SK-N-SH (cell line): ENCODE data around the gene CCDC89. TPM values are rescaled to one million over a fixed set of nuclear protein-coding genes. Genes with fewer than 3 reads are reported as not detected.
"Not testable (repeated sequence)": the region's sequence is repeated elsewhere in the genome, so short reads cannot be mapped to it uniquely, and the experiment has no call there.

Experiments
- CTCF ChIA-PET: fragments of 300-600, 350-600 bp; formaldehyde crosslinking; extraction: SDS; loops from one replicate; lab custom pipeline; 2021; lab: Yijun Ruan, JAX
- POLR2A ChIA-PET: fragments of 350-600 bp; sonication (Branson Sonifier 250); formaldehyde crosslinking; extraction: SDS; loops from one replicate; lab custom pipeline; 2020; ENCODE audit warnings: antibody characterized with exemption, inconsistent platforms; lab: Yijun Ruan, JAX
- DNase-seq: peaks from one replicate; pipeline ENCODE4 v3.0.0; 2012
- H2AFZ ChIP-seq: fragments of 200-600 bp; sonication (generic); 2 replicates; pipeline ENCODE4 v1.8.1; 2016; ENCODE audit warnings: antibody characterized with exemption, mild to moderate bottlenecking, low read depth
- H3F3A ChIP-seq: fragments of 200-600 bp; sonication (generic); replicated peaks from 2 replicates; pipeline ENCODE3; 2016; ENCODE audit warnings: antibody characterized with exemption, mild to moderate bottlenecking; ENCODE audit not compliant: insufficient read depth
- H3K27ac ChIP-seq, 2 experiments: fragments of 200-500 bp in 1 of 2; fragments of 200-600 bp in 1 of 2; sonication (Bioruptor generic) in 1 of 2; sonication (generic), shearing (Covaris generic) in 1 of 2; 2 replicates each; pipeline versions ENCODE4 v1.5.1 to v1.6.1; 2014 to 2016; ENCODE audit warnings: low read depth in 2 of 2, inconsistent platforms in 1 of 2, low read length in 1 of 2, mild to moderate bottlenecking in 1 of 2, mixed read lengths in 1 of 2
- H3K27me3 ChIP-seq: fragments of 200-600 bp; sonication (generic), shearing (Covaris generic); 2 replicates; pipeline ENCODE4 v1.6.1; 2016; ENCODE audit warnings: mixed run types; ENCODE audit not compliant: insufficient read depth
- H3K36me3 ChIP-seq, 2 experiments: fragments of 200-500 bp in 1 of 2; fragments of 200-600 bp in 1 of 2; sonication (Bioruptor generic) in 1 of 2; sonication (generic) in 1 of 2; replicated peaks in 1 of 2; 2 replicates each; pipeline versions ENCODE3 to v1.5.1; 2014 to 2016; ENCODE audit warnings: low read length in 1 of 2, mild to moderate bottlenecking in 1 of 2; ENCODE audit not compliant: insufficient read depth in 2 of 2, control insufficient read depth in 1 of 2
- H3K4me1 ChIP-seq, 2 experiments: fragments of 200-500 bp in 1 of 2; fragments of 200-600 bp in 1 of 2; sonication (Bioruptor generic) in 1 of 2; sonication (generic), shearing (Covaris generic) in 1 of 2; 2 replicates each; pipeline versions ENCODE4 v1.5.1 to v1.6.1; 2014 to 2016; ENCODE audit warnings: low read depth in 1 of 2, low read length in 1 of 2, mixed run types in 1 of 2; ENCODE audit not compliant: insufficient read depth in 2 of 2, control insufficient read depth in 1 of 2
- H3K4me2 ChIP-seq: fragments of 200-600 bp; sonication (generic), shearing (Covaris generic); 2 replicates; pipeline ENCODE4 v1.6.1; 2017; ENCODE audit warnings: mixed run types
- H3K4me3 ChIP-seq, 2 experiments: fragments of 200-500 bp in 1 of 2; fragments of 200-600 bp in 1 of 2; sonication (Bioruptor generic) in 1 of 2; sonication (generic), shearing (Covaris generic) in 1 of 2; 2 replicates each; pipeline versions ENCODE4 v1.5.1 to v1.8.1; 2014 to 2016; ENCODE audit warnings: low read depth in 2 of 2, inconsistent platforms in 1 of 2, low read length in 1 of 2, mild to moderate bottlenecking in 1 of 2, mixed read lengths in 1 of 2, moderate library complexity in 1 of 2
- H3K79me2 ChIP-seq: fragments of 200-600 bp; sonication (generic); 2 replicates; pipeline ENCODE4 v1.8.1; 2017; ENCODE audit warnings: mild to moderate bottlenecking; ENCODE audit not compliant: insufficient read depth
- H3K9ac ChIP-seq: fragments of 200-600 bp; sonication (generic); 2 replicates; pipeline ENCODE4 v1.6.1; 2017; ENCODE audit warnings: mixed run types
- H3K9me2 ChIP-seq: fragments of 200-600 bp; sonication (generic); 2 replicates; pipeline ENCODE4 v1.6.1; 2017; ENCODE audit warnings: mixed run types
- H3K9me3 ChIP-seq: fragments of 200-600 bp; sonication (generic); 2 replicates; pipeline ENCODE4 v1.6.1; 2017; ENCODE audit warnings: mixed run types, mild to moderate bottlenecking, moderate library complexity
- H4K20me1 ChIP-seq: fragments of 200-600 bp; sonication (generic); 2 replicates; pipeline ENCODE4 v1.6.1; 2017; ENCODE audit warnings: mild to moderate bottlenecking, mixed run types; ENCODE audit not compliant: insufficient read depth
- CHD2 ChIP-seq: fragments of 150-350 bp; IDR thresholded peaks from 2 replicates; pipeline ENCODE4 v1.6.1; 2018; ENCODE audit warnings: low read length; ENCODE audit not compliant: partially characterized antibody
- ELF1 ChIP-seq: IDR thresholded peaks from 2 replicates; pipeline ENCODE4 v1.4.0; 2012
- MEF2A ChIP-seq: IDR thresholded peaks from 2 replicates; pipeline ENCODE4 v1.4.0; 2012; ENCODE audit warnings: low read depth, borderline replicate concordance
- NFIC ChIP-seq: IDR thresholded peaks from 2 replicates; pipeline ENCODE4 v1.4.0; 2012; ENCODE audit warnings: borderline replicate concordance
- POLR2AphosphoS5 ChIP-seq: IDR thresholded peaks from 2 replicates; pipeline ENCODE4 v1.6.1; 2012; ENCODE audit warnings: low read depth, low read length
- SIN3A ChIP-seq: IDR thresholded peaks from 2 replicates; pipeline ENCODE4 v1.6.1; 2012; ENCODE audit warnings: low read depth, mild to moderate bottlenecking, low read length, moderate library complexity, borderline replicate concordance
- TAF1 ChIP-seq: IDR thresholded peaks from 2 replicates; pipeline ENCODE4 v1.6.1; 2012; ENCODE audit warnings: low read depth, mild to moderate bottlenecking, low read length, moderate library complexity, borderline replicate concordance
- WGBS: methylation state at CpG from one replicate; pipeline ENCODE4 v1.1.6; 2017; ENCODE audit warnings: low lambda C conversion rate; 5-methylcytosine and 5-hydroxymethylcytosine counted together
- polyA plus RNA-seq, 3 experiments: library from polyadenylated mRNA; depleted of rRNA; stranded (reverse); fragments of >200 nt; gene quantifications; 2 replicates each; pipeline ENCODE4 v1.2.3, GENCODE V29; 2012
- TF ChIP-seq, protein P1 (sequence below): fragments of 150-350 bp; IDR thresholded peaks from 2 replicates; pipeline ENCODE4 v1.6.1; 2017; ENCODE audit warnings: antibody characterized with exemption, low read length, low read depth, borderline replicate concordance
- TF ChIP-seq, protein P2 (sequence below): fragments of 200-600 bp; sonication (generic); IDR thresholded peaks from 2 replicates; pipeline ENCODE4 v1.6.1; 2017; ENCODE audit warnings: antibody characterized with exemption, mild to moderate bottlenecking, moderate library complexity
- TF ChIP-seq, protein P3 (sequence below): IDR thresholded peaks from 2 replicates; pipeline ENCODE4 v1.4.0; 2012; ENCODE audit warnings: low read depth
- TF ChIP-seq, protein P4 (sequence below): IDR thresholded peaks from 2 replicates; pipeline ENCODE4 v1.4.0; 2012; ENCODE audit warnings: low read depth, borderline replicate concordance

Gene CCDC89
- polyA plus RNA-seq, 1 of the 3 experiments (the other 2 are of a cell fraction) = 3.9 TPM

DNA sequence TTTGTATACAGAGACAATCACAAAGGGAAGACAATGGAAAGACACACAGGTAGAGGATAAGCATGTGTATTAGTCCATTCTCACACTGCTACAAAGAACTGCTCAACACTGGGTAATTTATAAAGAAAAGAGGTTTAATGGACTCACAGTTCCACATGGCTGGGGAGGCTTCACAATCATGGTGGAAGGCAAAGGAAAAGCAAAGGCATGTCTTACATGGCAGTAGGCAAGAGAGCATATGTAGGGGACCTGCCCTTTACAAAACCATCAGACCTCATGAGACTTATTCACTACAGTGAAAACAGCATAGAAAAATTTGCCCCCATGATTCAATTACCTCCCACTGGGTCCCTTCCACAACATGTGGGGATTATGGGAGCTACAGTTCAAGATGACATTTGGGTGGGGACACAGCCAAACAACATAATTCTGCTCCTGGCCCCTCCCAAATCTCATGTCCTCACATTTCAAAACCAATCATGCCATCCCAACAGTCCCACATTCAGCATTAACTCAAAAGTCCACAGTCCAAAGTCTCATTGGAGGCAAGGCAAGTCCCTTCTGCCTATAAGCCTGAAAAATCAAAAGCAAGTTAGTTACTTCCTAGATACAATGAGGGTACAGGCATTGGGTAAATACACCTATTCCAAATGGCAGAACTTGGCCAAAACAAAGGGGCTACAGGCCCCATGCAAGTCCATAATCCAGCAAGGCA is 14.9 kb downstream of the CCDC89 start:
- H3K4me3 ChIP-seq, POLR2A ChIA-PET, H3K27ac ChIP-seq, H3K27me3 ChIP-seq, H3K9me3 ChIP-seq, H3K4me2 ChIP-seq, H3K79me2 ChIP-seq, H2AFZ ChIP-seq, H3K4me1 ChIP-seq, H3K9ac ChIP-seq, H3K36me3 ChIP-seq, DNase-seq, H3K9me2 ChIP-seq, H3F3A ChIP-seq, H4K20me1 ChIP-seq: not testable (repeated sequence)
- CTCF ChIA-PET = interaction anchor here (1.2 kb wide), 1 partner anchor 22 kb away, joined by 3 read pairs; no protein-coding TSS in a partner anchor

DNA sequence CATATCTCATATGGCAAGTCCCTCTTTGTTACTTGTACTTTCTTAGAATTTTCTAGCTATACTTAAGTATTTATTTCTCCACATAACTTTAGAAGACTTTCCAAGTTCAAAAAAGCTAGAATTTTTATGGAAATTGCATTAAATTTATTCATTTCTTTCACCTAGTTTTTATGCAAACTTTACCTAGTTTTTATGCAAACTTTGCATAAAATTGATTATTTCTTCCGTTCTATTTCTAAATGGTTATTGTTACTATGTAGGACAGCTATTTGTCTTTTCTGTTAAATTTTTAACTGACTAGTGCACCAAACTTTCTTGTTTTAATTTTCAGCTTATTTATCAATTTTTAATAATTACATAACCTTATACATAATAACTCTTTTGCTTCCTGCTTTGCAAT is 17.8 kb downstream of the CCDC89 start:
- Histone ChIP-seq H3K9ac (no peak overlapping the region), H3K9me2 (0 out of 2 replicates have a peak, but pooled peaks cover 3% of the 10 kb centered on the region), H3K36me3 (peaks cover 4 to 5% of the 10 kb centered on the region in 2 experiments), H3K79me2 (peaks cover 15% of the 10 kb centered on the region), H3K9me3 (no peaks in the 10 kb centered on the region), H3K4me2 (no peak overlapping the region), H4K20me1 (peaks cover 12% of the 10 kb centered on the region), H3F3A (no peaks in the 10 kb centered on the region), H3K4me1 (peaks cover 0 to 2% of the 10 kb centered on the region in 2 experiments; a peak in 2 of 4 replicates), H3K4me3 (no peak overlapping the region), H3K27me3 (no peaks in the 10 kb centered on the region), H3K27ac (no peak overlapping the region), H2AFZ (no peak overlapping the region)
- WGBS = 94% methylated on average over 1 of the region's 1 CpG
- TF ChIP-seq SIN3A (no peak), POLR2AphosphoS5 (no peak), ELF1 (no peak), MEF2A (no peak)
- ChIA-PET CTCF (no interaction called here), POLR2A (no interaction called here)
- DNase-seq = no peak

DNA sequence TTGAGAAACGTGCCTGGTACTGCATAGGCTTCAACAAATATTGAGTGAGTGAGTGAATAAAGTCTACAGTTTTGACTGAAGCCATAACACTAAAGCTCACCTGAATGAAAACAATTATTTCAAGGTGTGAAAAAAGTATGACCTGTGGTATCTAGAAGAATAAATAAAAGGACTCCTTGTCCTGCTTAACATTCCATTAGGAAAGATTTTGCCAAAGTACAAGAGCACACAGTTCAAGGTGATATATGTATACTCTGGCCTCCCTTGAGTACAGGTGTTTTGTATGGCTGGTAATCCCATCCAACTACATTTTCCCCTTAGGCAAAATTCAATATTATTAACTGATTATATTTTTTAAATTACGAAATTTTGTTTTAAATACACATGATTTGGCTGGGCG is 19.3 kb downstream of the CCDC89 start:
- 0 out of 2 replicates have a peak, but pooled peaks cover 3% of the 10 kb centered on the region for H3K9me2 ChIP-seq
- H3K4me3 ChIP-seq = no peak overlapping the region
- H3K79me2 ChIP-seq = peaks cover 30% of the 10 kb centered on the region
- peaks cover 0 to 4% of the 10 kb centered on the region in 2 experiments; a peak in 2 of 4 replicates for H3K4me1 ChIP-seq
- no peak overlapping the region for H3K9ac ChIP-seq
- H3K27me3 ChIP-seq = no peaks in the 10 kb centered on the region
- peaks cover 26% of the 10 kb centered on the region for H4K20me1 ChIP-seq
- ChIA-PET POLR2A (no interaction called here), CTCF (no interaction called here)
- no peak for DNase-seq
- H3K36me3 ChIP-seq = peaks cover 17 to 18% of the 10 kb centered on the region in 2 experiments
- TF ChIP-seq NFIC (no peak), TAF1 (no peak), CHD2 (no peak)
- TF ChIP-seq, protein P1, sequence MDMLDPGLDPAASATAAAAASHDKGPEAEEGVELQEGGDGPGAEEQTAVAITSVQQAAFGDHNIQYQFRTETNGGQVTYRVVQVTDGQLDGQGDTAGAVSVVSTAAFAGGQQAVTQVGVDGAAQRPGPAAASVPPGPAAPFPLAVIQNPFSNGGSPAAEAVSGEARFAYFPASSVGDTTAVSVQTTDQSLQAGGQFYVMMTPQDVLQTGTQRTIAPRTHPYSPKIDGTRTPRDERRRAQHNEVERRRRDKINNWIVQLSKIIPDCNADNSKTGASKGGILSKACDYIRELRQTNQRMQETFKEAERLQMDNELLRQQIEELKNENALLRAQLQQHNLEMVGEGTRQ = no peak
- TF ChIP-seq, protein P2, sequence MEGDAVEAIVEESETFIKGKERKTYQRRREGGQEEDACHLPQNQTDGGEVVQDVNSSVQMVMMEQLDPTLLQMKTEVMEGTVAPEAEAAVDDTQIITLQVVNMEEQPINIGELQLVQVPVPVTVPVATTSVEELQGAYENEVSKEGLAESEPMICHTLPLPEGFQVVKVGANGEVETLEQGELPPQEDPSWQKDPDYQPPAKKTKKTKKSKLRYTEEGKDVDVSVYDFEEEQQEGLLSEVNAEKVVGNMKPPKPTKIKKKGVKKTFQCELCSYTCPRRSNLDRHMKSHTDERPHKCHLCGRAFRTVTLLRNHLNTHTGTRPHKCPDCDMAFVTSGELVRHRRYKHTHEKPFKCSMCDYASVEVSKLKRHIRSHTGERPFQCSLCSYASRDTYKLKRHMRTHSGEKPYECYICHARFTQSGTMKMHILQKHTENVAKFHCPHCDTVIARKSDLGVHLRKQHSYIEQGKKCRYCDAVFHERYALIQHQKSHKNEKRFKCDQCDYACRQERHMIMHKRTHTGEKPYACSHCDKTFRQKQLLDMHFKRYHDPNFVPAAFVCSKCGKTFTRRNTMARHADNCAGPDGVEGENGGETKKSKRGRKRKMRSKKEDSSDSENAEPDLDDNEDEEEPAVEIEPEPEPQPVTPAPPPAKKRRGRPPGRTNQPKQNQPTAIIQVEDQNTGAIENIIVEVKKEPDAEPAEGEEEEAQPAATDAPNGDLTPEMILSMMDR = no peak
- TF ChIP-seq, protein P3, sequence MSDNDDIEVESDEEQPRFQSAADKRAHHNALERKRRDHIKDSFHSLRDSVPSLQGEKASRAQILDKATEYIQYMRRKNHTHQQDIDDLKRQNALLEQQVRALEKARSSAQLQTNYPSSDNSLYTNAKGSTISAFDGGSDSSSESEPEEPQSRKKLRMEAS = no peak
- TF ChIP-seq, protein P4, sequence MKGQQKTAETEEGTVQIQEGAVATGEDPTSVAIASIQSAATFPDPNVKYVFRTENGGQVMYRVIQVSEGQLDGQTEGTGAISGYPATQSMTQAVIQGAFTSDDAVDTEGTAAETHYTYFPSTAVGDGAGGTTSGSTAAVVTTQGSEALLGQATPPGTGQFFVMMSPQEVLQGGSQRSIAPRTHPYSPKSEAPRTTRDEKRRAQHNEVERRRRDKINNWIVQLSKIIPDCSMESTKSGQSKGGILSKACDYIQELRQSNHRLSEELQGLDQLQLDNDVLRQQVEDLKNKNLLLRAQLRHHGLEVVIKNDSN = no peak
- no peak overlapping the region for H3K4me2 ChIP-seq
- no peaks in the 10 kb centered on the region for H3K9me3 ChIP-seq
- H2AFZ ChIP-seq = no peak overlapping the region
- WGBS = 84% methylated on average over 3 of the region's 3 CpGs
- H3F3A ChIP-seq = no peaks in the 10 kb centered on the region
- H3K27ac ChIP-seq = no peak overlapping the region
